GM18873 (cell line): ENCODE data around the gene C1orf216.
"Not testable (repeated sequence)": the region's sequence is repeated elsewhere in the genome, so short reads cannot be mapped to it uniquely, and the experiment has no call there.

Experiments
- ATAC-seq: cut with Tn5 transposase; IDR thresholded peaks from one replicate; pipeline ENCODE4 v1.9.1; 2021; ENCODE audit warnings: mild to moderate bottlenecking, moderate library complexity, moderate number of reproducible peaks; ENCODE audit not compliant: unreplicated experiment, low FRiP score

C1orf216 gene

DNA sequence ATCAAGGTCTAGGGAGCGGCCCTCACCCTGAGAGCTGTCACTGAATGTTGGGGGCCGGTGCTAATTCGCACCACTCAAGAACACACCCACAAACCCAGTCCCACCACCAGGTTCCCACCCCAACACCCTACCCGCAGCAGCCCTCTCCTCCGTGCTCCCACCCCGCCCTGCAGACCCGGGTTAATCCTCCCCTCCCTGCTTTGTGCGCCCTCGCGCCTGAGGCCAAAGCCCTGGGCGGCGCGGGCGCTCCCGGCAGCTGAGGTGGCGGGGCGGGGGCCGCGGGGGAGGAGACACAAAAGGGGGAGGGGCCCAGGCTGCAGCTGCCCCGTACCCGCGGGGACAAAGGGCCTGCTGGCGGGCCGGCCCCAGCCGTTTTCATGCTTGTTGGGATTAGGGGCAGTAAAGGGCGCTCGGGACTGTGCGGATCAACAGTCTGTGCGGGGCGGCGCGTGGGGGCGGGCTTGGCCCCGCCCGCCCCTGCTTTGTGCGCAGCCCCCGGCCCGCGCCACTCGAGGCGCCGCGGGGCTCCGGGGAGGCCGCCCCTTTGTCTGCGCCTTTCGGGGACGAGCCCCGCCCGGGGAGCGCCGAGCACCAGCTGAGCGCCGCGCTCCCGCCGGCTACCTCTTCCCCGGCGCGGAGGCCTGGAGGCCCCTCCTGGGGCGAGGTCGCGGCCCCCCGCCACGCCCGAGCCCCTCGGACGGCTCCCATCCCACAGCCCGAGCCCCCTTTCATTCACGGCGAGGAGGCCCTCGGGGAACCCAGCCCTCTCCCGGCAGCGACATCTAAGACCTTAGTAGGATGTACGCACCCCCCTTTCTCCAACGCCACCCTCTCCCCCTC lies 10.9 kb downstream of the C1orf216 start:
- no peak for ATAC-seq

DNA sequence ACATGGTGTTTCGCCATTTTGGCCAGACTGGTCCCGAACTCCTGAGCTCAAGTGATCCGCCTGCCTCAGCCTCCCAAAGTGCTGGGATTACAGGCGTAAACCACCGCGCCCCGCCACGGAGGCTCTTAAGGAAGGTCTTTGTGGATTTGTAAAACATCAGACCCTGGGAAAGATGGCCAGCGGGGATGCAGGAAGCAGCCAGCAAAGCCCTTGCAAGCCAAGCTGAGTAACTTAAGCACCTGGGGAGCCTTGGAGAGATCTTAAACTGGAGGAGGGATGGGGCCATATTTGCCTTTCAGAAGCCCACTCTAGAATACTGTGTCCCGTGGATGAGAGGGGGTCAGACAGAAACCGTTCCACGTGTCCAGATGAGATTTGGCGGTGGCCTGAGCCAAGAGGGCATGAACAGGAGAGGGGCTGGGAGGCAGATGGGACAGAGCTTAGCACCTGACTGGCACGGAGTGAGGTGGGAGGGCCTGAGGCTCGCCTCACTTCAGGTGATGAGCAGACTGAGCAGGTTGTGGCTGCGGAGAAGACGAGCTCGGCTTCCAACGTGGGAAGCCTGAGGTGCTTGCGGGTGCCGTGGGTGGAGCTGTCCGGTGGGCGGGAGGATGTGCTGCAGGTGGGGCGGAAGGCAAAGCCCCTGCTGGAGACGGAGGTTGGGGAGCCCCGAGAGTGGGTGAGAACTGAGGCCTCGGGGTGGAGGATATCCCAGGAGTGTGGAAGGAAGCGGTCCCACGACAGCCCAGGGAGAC lies 11.7 kb downstream of the C1orf216 start:
- ATAC-seq = no peak

DNA sequence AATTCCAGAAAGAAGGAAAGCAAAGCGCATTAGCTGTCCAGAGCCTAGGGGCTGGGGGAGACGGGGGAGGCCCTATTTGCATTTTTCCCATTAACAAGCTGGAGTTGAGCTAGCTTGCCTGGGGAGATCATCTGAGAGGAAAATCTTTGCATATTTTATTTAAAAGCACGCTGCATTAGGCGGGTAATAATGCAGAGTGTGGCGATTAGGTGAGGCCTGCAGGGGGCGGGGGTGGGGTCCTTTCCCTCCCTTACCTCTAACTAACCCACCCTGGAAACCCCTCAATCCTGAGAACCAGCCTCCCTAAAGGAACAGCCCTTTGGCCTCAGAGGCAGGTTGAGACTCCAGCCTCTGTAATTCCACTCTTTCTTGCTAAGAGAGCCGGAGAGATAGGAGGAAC lies 16.2 kb downstream of the C1orf216 start:
- no peak for ATAC-seq

DNA sequence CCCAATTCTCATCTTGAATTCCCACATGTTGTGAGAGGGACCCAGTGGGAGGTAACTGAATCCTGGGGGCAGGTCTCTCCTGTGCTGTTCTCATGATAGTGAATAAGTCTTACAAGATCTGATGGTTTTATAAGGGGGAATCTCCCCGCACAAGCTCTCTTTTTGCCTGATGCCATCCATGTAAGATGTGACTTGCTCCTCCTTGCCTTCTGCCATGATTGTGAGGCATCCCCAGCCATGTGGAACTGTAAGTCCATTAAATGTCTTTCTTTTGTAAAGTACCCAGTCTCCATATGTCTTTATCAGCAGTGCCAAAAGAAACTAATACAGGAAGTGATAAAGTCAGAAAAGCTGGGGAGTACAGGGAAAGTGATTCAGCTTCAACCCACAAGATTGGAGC lies 19.5 kb downstream of the C1orf216 start:
- ATAC-seq = not testable (repeated sequence)

DNA sequence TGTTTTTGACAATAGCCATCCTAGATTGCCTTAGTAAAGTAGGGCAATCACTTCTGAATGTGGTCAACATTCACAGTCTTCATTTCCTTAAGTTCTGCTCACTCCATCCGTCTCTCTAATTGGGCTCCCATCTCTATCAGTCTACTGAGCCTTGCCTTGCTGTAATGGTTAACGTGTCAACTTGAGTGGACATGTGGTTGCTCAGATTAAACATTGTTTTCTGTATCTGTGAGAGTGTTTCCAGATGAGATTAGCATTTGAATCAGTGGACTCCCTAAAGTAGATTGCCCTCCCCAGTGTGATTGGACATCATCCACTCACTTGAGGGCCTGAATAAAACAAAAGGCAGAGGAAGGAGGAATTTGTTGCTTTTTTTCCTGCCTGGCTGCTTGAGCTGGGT lies 26.4 kb downstream of the C1orf216 start:
- ATAC-seq = no peak

DNA sequence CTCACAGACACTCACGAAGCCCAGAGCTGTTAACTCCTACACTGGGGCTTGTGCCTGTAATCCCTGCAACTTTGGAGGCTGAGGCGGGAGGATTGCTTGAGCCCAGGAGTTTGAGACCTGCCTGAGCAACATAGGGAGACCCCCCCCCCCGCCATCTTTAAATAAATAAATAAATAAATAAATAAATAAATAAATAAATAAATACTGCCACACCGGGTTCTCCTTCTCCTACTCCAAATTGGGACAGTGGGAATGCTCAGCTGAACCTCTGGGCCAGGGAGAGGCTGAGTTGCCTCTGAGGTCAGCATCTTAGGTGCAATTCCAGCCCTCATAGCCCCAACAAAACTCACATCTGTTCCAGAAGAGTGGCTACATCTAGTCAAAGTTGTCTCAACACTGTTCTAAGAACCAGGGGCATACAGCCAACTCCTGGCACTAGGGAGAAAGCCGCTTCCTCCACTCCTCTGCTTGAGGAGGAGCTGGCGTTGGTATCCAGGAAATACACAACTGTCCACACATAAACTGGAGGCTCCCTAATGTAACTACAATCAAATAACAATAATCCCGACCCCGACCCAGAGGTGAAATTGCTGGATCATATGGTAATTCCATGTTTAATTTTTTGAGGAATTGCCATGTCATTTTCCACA lies 27.0 kb downstream of the C1orf216 start:
- no peak for ATAC-seq

DNA sequence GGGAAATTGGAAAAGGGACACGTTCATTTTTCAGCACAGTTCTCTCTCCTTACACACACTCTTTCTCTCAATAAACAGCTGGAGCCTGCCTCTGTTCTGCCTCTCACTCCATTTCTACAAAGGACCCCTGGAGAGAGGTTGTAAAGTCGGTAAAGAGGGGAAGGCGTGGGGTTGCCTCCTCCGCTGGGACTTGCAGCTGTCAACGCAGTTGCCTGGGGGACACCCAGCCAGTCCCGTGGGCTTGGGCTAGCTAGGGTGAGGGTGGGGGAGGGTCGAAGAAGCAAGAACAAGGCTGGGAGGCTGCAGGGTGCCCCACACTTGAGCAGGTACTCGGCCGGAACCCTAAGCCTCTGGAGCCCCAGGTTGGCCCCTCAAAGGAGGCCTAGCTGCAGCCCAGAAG lies 27.6 kb downstream of the C1orf216 start:
- ATAC-seq = no peak

DNA sequence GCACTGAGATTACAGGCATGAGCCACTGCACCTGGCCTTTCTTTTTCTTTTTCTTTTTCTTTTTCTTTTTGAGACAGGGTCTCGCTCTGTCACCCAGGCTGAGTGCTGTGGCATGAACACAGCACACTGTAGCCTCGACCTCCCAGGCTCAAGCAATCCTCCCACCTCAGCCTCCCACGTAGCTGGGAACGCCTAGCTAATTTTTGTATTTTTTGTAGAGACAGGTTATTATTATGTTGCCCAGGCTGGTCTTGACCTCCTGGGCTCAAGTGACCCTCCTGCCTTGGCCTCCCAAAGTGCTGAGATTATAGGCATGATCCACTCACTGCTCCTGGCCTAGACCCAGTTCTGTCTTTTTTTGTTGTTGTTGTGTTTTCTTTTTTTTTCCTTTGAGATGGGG lies 28.6 kb downstream of the C1orf216 start:
- ATAC-seq = not testable (repeated sequence)

DNA sequence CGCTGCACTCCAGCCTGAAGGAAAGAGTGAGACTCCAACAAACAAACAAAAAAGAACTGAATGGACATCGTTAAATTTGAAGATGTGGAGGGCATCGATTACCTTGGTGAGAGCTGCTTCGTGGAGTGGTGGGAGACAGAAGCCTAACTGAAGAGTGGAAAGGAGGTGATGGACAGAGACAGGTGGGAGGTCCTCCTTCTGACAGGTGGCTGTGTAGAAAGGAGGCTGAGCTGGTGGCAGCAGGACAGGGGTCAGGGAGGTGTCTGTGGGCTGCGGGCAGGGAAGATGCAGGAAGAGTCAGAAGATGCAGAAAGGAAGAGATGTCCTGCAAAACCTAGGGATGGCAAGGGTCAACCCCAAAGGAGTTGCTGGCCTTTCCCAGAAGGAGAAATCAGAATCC lies 30.5 kb downstream of the C1orf216 start:
- ATAC-seq = no peak

DNA sequence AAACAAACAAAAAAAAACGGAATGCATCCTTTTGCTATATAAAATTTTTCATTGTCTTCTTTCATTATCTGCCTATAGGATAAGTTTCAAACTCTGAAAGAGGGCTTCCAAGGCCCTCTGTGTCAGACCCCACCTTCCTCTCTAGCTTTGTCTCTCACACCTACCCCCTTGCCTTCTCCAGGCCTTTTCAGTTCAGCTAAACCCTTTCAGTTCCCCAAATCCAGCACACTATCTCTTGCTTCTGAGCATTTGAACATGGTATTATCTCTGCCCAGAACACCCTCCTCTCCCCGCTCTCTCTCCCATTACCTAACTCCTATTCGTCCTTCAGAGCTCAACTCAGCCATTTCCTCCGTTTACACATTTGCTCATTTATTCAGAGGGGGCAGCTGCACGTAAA lies 35.7 kb downstream of the C1orf216 start:
- no peak for ATAC-seq

DNA sequence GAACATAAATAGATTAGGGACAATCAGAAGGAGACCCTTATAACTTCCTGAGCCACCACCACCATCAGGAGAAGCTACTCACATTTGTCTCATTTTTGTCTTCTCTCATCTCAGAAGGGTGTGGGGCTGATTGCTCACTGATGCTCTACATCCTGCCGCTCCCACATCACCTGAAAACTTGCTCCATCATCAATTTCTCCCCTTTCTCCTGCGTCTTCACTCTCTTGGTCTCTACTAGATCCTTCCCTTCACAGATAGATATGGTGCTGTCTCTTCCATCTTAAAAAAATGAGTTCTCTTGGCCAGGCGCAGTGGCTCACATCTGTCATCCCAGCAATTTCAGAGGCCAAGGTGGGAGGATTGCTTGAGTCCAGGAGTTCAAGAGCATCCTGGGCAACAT lies 38.4 kb downstream of the C1orf216 start:
- ATAC-seq = no peak

DNA sequence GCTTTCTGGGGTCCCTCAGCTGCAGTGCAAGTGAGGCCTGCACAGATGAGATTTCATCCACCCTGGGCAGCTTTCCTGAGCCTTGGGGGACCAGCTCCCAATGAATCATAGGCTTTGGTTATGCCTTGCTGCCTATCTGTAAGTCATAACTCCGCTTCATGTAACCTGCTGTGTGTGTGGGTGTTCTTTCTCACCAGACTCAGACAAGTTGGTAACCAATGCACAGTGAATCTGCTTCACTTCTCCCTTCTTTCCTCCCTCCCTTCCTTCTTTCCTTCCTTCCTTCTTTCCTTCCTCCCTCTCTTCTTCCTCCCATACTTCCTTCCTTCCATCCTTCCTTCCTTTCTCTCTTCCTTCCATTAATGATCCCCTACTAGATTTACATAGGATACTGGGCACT lies 42.9 kb downstream of the C1orf216 start:
- ATAC-seq = no peak

DNA sequence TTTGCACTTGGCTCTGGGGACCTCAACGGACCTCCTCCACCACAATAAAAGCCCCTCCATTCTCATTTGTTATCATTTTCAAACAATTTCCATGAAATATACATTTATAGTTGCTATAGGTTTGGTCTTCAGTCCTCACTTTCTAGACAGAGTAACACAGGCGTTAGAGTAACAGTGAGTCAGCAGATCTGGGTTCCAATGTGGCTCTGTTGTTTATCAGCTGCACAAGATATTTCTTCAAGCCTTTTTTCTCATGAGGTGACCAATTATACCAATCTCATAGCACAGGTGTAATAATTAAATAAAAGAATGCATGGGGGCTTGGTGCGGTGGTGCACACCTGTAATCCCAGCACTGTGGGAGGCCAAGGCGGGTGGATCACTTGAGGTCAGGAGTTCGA lies 44.6 kb downstream of the C1orf216 start:
- ATAC-seq = no peak

DNA sequence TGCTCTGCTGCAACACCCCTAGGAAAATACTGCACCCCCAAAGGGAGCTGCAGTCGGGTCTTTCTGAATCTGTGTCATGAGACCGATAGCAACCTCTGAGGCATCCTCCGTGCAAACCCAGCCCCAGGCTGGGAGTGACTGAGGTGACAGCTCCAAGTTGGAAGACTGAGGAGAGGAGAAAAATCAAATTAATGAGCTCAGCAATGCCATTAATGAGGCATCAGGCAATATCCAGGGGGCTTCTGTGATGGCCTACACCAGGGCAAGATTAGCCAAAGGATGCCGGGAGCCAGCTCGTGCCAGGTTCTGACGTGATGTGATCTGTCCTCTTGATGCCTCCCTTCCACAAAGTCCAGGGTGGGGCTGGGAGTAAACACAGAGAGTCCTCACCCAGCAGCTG lies 46.6 kb downstream of the C1orf216 start:
- no peak for ATAC-seq

DNA sequence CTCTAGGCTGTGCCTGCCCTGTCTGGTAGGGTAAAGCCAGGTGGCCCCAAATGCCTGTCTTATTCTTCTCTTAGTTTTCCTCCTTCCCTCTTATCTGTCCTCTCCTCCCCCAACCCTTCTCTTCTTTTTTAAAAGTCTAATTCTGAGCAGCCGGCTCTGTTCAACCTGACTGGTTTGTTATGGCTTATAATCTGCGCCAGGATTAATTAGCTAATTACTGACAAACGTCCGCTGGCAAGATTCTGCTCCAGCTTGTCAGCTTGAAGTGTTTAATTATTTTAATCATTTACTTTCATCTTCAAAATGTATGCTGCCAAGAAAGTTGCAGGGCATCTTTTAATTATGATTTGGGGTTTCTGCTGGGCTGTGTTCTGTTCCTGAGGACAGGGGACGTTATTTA lies 50.2 kb downstream of the C1orf216 start:
- no peak for ATAC-seq

DNA sequence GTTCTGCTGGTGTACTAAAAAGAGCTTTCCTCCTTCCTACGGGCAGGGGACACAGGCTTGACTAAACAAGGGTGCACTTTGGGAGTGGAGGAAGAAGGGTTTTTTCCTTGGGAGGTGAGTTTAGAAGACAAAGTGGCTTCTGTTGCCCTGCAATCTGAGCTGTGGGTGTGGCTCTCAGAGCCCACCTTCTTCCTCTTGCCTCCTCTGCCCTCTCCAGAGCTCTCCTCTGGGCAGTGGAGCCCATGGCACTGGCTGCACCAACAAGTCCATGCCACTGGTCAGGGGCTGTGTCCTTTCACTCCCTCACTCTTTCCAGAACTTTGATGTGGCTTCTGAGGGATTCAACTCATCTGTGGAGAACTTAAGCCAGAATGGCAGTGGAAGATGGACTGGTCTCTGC lies 51.8 kb downstream of the C1orf216 start:
- no peak for ATAC-seq

DNA sequence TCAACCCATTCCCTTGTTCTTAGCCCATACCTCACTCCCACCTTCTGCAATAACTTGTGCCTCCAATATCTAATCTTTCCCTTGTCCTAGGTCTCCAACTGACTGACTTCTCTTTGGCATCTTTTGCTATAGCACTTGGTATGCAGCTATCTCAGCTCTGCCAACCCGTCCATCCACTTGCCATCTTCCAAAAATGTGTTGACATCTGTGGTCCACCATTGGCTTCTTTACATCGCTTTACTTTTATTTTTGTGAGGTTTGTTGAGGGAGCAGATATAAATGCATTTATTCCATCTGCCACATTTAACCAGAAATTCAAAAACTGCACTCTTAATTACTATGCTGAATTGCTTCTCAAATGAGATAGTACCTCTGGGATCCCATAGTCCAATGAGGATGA lies 52.5 kb downstream of the C1orf216 start:
- ATAC-seq = no peak
